C4-2B (cell line): Measurements from ENCODE around the gene CBX7.

Experiments
- H3K27ac ChIP-seq: fragments of 450-650 bp; 2 replicates; pipeline ENCODE4 v1.5.1; 2017
- ZFX ChIP-seq: fragments of 450-650 bp; IDR thresholded peaks from 2 replicates; pipeline ENCODE4 v1.6.1; 2017
- TF ChIP-seq, protein P1 (sequence below): fragments of 450-650 bp; conservative IDR thresholded peaks from 2 replicates; pipeline ENCODE4 v1.5.1; 2017; ENCODE audit warnings: mild to moderate bottlenecking

CBX7 gene

DNA sequence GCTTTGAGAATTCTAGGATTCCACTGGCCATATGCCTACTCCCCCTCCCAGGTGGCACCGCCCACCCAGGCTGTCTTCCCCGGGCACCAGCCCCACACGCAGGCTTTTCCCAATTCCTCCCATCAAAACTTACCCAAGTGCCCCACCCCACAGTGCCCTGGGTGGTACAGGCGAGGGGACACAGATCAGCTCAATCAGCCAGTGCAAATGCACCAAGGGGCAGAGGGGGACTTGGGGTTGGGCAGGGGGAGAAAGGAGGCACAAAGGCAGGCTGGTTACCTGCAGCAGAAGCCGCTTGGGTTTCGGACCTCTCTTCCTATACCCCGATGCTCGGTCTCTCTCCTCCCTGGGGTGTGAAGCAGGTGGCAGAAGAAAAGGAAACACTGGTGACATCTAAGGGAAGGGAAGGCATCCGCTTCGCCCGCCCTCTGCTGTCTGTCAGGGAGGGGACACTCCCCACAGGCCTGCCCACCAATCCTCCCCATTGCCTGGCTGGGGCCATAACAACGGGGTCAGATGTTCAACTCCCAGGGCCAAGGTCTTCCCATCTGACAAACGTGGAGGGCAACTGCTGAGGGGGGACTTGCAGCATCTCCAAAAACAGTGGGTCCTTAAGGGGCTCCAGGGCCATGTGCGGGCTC lies 14.0 kb downstream of the CBX7 start:
- H3K27ac ChIP-seq = no peak overlapping the region
- TF ChIP-seq, protein P1, sequence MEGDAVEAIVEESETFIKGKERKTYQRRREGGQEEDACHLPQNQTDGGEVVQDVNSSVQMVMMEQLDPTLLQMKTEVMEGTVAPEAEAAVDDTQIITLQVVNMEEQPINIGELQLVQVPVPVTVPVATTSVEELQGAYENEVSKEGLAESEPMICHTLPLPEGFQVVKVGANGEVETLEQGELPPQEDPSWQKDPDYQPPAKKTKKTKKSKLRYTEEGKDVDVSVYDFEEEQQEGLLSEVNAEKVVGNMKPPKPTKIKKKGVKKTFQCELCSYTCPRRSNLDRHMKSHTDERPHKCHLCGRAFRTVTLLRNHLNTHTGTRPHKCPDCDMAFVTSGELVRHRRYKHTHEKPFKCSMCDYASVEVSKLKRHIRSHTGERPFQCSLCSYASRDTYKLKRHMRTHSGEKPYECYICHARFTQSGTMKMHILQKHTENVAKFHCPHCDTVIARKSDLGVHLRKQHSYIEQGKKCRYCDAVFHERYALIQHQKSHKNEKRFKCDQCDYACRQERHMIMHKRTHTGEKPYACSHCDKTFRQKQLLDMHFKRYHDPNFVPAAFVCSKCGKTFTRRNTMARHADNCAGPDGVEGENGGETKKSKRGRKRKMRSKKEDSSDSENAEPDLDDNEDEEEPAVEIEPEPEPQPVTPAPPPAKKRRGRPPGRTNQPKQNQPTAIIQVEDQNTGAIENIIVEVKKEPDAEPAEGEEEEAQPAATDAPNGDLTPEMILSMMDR = no peak
- TF ChIP-seq ZFX = no peak

DNA sequence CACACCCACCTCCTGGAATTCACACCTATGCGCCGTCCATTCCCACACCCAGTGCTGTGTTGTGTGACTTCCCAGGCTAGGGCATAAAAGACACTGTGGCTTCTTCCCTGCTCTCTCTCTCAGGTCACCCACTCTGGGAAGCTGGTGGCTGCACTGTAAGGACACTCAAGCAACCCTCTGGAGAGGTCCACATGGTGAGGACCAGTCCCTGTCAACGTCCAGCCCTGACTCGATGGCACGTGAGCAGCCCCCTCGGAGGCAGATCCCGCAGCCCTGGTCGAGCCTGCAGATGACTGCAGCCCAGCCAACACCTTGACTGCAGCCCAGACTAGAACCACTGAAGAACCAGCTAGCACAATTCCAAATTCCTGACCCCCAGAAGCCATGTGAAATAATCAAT lies 16.2 kb downstream of the CBX7 start:
- no peak overlapping the region for H3K27ac ChIP-seq
- TF ChIP-seq ZFX = no peak
- TF ChIP-seq, protein P1 = no peak

DNA sequence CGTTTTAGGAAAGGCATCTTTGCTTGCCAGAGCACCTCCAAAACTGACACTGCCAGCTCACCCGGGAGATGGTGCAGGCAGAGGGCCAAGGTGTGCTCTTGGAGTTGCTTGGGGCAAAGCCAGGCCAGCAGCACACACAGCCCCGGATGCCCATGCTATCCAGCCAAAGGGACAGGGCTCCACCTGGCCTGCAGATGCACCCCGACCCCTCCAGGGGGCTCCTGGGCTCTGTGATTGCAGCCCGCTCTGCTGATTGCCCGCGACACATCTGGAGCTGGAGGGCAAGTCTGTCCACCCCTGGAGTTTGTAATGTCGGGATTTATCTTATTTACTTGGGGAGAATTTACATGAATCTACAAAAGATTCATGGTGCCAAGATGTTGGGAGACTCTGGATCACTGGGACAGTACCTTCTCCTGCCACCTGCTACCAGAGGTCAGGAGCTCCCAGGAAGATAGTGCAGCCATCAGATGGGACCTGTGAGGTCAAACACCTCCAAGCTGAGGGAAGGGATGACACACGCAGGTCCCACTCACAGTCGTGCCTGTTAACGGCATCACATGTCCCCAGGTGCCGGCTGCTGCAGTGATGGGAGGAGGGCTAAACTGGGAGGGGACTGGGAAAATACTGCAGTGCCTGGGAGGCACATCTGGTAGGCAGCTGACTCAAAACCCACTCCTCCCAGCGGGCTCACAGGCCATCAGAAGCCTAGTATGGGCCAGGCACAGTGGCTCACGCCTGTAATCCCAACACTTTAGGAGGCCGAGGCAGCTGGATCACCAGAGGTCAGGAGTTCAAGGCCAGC lies 17.2 kb downstream of the CBX7 start:
- TF ChIP-seq, protein P1 = no peak; the same call in 1 of the 2 replicates
- TF ChIP-seq ZFX = no peak

DNA sequence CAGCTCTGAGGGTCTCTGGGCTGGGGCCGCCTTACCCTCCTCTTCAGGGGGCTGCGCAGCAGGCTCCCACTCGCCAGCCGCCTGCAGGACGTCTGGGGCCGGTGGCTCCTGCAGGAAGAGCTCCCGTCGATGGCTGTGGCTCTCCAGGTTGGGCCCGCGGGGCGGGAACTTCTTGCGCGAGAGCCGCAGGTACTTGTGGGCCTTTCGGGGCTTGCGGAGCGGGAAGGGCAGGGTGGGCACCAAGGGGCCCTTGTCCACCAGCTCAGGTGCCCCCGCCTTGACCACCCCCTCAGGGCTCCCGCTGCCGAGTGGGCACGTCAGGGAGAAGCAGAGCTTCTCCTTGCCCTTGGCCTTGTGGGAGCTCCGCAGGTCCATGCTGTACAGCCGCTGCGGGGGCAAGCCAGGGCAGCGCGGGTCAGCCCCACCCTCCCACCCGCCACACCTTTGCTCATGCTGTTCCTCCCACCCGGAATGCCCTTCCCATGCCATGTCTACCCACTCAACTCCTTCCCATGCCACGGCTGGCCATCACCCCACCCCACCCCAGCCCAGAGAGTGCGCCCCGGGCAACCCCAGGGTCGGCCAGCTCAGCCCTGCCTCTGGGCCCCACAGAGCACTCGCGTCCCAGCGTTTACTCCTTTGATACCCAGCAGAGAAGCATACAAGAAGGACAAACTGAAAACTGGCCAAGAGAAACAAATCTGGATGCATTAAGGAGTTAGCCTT lies 18.0 kb downstream of the CBX7 start:
- no peak overlapping the region for H3K27ac ChIP-seq
- TF ChIP-seq ZFX = no peak
- TF ChIP-seq, protein P1 = no peak

More for the DNA sequence above, 17.2 kb downstream of the CBX7 start:
- no peak overlapping the region for H3K27ac ChIP-seq

DNA sequence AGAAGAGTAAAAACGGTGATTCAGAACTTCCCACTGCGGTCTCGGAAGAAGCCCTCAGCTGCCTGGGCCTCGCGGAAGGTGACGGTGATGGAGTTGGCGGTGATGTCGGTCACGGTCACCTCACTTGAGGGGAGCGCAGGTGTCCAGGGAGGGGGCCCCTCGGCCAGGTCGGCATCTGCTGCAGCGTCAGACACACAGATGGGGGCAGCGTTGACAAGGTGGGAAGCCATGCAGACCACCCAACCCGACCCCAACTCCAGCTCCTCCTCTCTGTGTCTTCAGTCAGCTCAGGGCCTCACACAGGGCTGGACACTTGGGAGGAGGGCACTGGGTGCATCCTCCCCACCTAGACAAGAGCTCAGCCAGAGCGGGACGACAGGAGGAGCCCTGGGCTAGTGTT lies 18.6 kb downstream of the CBX7 start:
- TF ChIP-seq ZFX = no peak
- TF ChIP-seq, protein P1 = no peak
- H3K27ac ChIP-seq = no peak overlapping the region

DNA sequence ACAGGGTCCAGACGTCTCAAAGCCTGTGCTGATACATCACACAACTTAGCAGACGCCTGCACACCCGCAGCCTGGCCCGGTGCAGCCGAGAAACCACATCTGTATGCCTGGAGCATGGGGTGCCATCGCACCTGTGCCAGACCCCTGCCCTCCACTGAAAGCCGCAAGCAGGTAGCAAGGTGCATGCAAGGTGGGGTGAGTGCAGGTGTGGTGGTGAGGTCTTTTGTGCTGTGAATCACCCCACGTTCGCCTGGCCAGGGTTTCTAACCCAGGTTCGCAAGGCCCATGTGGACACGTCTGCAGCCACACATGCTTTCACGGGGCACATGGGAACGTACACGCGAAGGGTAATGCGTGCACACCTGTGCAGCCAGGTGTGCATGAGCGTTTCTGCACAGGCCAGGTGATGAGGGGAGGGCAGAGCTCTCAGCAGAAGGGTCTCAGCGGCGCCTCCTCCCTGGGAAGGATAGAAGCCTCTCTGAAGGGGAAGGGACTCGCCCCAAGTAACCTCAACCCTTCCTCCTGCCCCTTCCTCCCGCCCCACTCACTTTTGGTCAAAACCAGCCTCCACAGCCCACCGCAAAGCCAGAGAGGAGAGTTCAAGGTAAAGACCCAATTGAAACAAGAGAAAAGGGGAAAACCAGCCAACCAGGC lies 19.5 kb downstream of the CBX7 start:
- no peak overlapping the region for H3K27ac ChIP-seq
- TF ChIP-seq ZFX = no peak
- TF ChIP-seq, protein P1 = no peak
